Mammary epithelial cell (primary cell): Measurements from ENCODE around the gene COMP.

Source experiments
- CTCF ChIP-seq, 2 donors: IDR thresholded peaks in 1 of 2; conservative IDR thresholded peaks in 1 of 2; 2 replicates each; pipeline ENCODE4 v1.5.1; 2011 to 2012; ENCODE audit warnings: inconsistent platforms in 2 of 2, low read length in 2 of 2, mild to moderate bottlenecking in 2 of 2, control low read depth in 1 of 2, low read depth in 1 of 2; ENCODE audit not compliant: insufficient read depth in 1 of 2; ENCODE audit errors: extremely low read depth in 1 of 2
- EZH2 ChIP-seq: IDR thresholded peaks from 2 replicates; pipeline ENCODE4 v1.6.1; 2012; ENCODE audit warnings: low read length, inconsistent platforms, borderline replicate concordance

DNA sequence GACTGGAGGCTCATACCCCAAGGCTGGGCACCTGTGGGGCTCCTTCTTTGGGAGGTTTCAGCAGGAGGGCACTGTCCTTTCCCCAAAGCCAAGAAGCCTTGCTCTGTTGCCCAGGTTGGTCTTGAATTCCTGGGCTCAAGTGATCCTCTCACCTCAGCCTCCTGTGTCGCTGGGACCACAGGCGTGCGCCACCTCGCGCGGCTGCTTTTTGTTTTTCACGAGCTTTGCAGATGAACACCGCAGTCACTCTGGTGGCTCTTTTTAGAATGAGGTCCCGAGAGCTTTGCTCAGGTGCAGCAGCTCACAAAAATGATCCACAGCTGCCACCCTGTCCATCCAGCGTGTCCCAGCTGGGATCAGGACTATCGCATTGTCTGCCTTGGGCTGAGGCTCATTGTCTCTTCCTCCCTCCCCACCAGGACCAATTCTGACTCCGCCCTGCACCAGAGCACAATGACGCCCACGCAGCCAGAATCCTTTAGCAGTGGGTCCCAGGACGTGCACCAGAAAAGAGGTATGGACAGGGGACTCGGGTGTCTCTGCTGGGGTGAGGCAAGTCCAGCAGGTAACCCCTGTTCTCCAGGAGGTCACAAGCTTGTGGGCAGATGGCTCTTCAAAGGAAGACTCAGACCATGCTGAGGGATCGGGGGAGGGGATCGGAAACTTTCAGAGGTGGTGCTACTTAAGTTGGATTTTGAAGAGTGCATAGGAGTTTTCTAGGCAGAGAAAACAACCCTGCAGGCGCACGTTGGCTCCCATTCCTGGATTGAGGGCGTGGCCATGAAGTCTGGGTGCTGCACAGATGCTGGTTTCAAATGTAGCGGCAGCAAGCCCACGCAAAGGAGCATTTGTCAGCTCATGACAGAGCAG, 41.5 kb downstream of the COMP start:
- no peak for TF ChIP-seq CTCF (conservative IDR thresholded peaks at IDR 0.05 in 1 of 2, IDR thresholded peaks at IDR 0.05 in 1 of 2; ENCODE audit: extremely low read depth in 1 of 2, insufficient read depth in 1 of 2, low read depth in 1 of 2, low read length in 2 of 2)
- TF ChIP-seq EZH2, result no peak
